ENCODE data around the gene KLC3.
A peak's percentile ranks its signal among the peaks of the same experiment; 100 is the strongest.

The KLC3 gene

GRCh38 chr19:45368127-45368526 is 27.6 kb downstream of the KLC3 start:
- Histone ChIP-seq H4K20me1 (ENCODE audit: control insufficient read depth, insufficient read depth, low read depth, low read length) (no peaks in the 10 kb centered on the region), H3K4me3 (ENCODE audit: low read length) (no peak overlapping the region), H3K27ac (ENCODE audit: low read depth, low read length) (no peak overlapping the region), H3K4me1 (ENCODE audit: control insufficient read depth, low read length) (peaks cover 16% of the 10 kb centered on the region), H3K4me2 (ENCODE audit: low read length) (no peak overlapping the region), H3K36me3 (ENCODE audit: control insufficient read depth, low read length) (peaks cover 8% of the 10 kb centered on the region), H3K27me3 (ENCODE audit: control insufficient read depth, low read length) (no peaks in the 10 kb centered on the region), H3F3A (ENCODE audit: control insufficient read depth, insufficient read depth) (no peaks in the 10 kb centered on the region), H3K9me3 (ENCODE audit: control insufficient read depth, insufficient read depth, low read length) (no peaks in the 10 kb centered on the region), H3K9me2 (replicated peaks; ENCODE audit: control insufficient read depth, low read length) (no peaks in the 10 kb centered on the region), H3K79me2 (ENCODE audit: control insufficient read depth, low read length) (peaks cover 14% of the 10 kb centered on the region)
- no peak for TF ChIP-seq EZH2phosphoT487 (IDR thresholded peaks at IDR 0.05; ENCODE audit: borderline replicate concordance, low read length)
- TF ChIP-seq CTCF (IDR thresholded peaks at IDR 0.05; ENCODE audit: low read depth, low read length, poor library complexity, severe bottlenecking): no peak

- peak overlapping the region; percentile 99 for H3K4me2 ChIP-seq (ENCODE audit: low read length)
- H4K20me1 ChIP-seq (ENCODE audit: control insufficient read depth, insufficient read depth, low read depth, low read length): no peaks in the 10 kb centered on the region
- H3K36me3 ChIP-seq (ENCODE audit: control insufficient read depth, low read length): peaks cover 8% of the 10 kb centered on the region
- H3K4me1 ChIP-seq (ENCODE audit: control insufficient read depth, low read length): peaks cover 16% of the 10 kb centered on the region
- peaks cover 14% of the 10 kb centered on the region for H3K79me2 ChIP-seq (ENCODE audit: control insufficient read depth, low read length)
- no peaks in the 10 kb centered on the region for H3K27me3 ChIP-seq (ENCODE audit: control insufficient read depth, low read length)
- no peak overlapping the region for H3K27ac ChIP-seq (ENCODE audit: low read depth, low read length)
- TF ChIP-seq EZH2phosphoT487 (IDR thresholded peaks at IDR 0.05; ENCODE audit: borderline replicate concordance, low read length) (no peak), CTCF (IDR thresholded peaks at IDR 0.05; ENCODE audit: low read depth, low read length, poor library complexity, severe bottlenecking) (no peak)
- no peaks in the 10 kb centered on the region for H3K9me2 ChIP-seq (replicated peaks; ENCODE audit: control insufficient read depth, low read length)
- H3F3A ChIP-seq (ENCODE audit: control insufficient read depth, insufficient read depth): no peaks in the 10 kb centered on the region
- H3K9me3 ChIP-seq (ENCODE audit: control insufficient read depth, insufficient read depth, low read length): no peaks in the 10 kb centered on the region
- no peak overlapping the region for H3K4me3 ChIP-seq (ENCODE audit: low read length)
Observed at GRCh38 chr19:45368737-45369340, 28.3 kb downstream of the KLC3 start.

- H3K27ac ChIP-seq (ENCODE audit: low read depth, low read length): peak within 1 kb of the TSS; percentile 62
- no peaks in the 10 kb centered on the region for H3K27me3 ChIP-seq (ENCODE audit: control insufficient read depth, low read length)
- H3K4me1 ChIP-seq (ENCODE audit: control insufficient read depth, low read length): peaks cover 16% of the 10 kb centered on the region
- no peak for TF ChIP-seq CTCF (IDR thresholded peaks at IDR 0.05; ENCODE audit: low read depth, low read length, poor library complexity, severe bottlenecking)
- no peak for TF ChIP-seq EZH2phosphoT487 (IDR thresholded peaks at IDR 0.05; ENCODE audit: borderline replicate concordance, low read length)
- no peaks in the 10 kb centered on the region for H3K9me3 ChIP-seq (ENCODE audit: control insufficient read depth, insufficient read depth, low read length)
- H3K36me3 ChIP-seq (ENCODE audit: control insufficient read depth, low read length): peaks cover 8% of the 10 kb centered on the region
- peak within 1 kb of the TSS; percentile 89 for H3K4me3 ChIP-seq (ENCODE audit: low read length)
- peak within 1 kb of the TSS; percentile 99 for H3K4me2 ChIP-seq (ENCODE audit: low read length)
- no peaks in the 10 kb centered on the region for H3F3A ChIP-seq (ENCODE audit: control insufficient read depth, insufficient read depth)
- peaks cover 14% of the 10 kb centered on the region for H3K79me2 ChIP-seq (ENCODE audit: control insufficient read depth, low read length)
- H4K20me1 ChIP-seq (ENCODE audit: control insufficient read depth, insufficient read depth, low read depth, low read length): no peaks in the 10 kb centered on the region
- no peaks in the 10 kb centered on the region for H3K9me2 ChIP-seq (replicated peaks; ENCODE audit: control insufficient read depth, low read length)
Observed at GRCh38 chr19:45370410-45371204, 30.1 kb downstream of the KLC3 start, which contains the start of gene ERCC2. Gene ERCC2, minus strand, starts transcription at chr19:45370573. Its CDS starts 33 bp downstream, at chr19:45370540.
